HG03378 (cell line): Measurements from ENCODE around the gene MTX2.
A peak's percentile ranks its signal among the peaks of the same experiment; 100 is the strongest.
"Not testable (repeated sequence)": the region's sequence is repeated elsewhere in the genome, so short reads cannot be mapped to it uniquely, and the experiment has no call there.

Experiments used
- ATAC-seq: cut with Tn5 transposase; IDR thresholded peaks from one replicate; pipeline ENCODE4 v1.9.1; 2021; ENCODE audit warnings: mild to moderate bottlenecking, moderate library complexity; ENCODE audit not compliant: unreplicated experiment

The MTX2 gene

DNA sequence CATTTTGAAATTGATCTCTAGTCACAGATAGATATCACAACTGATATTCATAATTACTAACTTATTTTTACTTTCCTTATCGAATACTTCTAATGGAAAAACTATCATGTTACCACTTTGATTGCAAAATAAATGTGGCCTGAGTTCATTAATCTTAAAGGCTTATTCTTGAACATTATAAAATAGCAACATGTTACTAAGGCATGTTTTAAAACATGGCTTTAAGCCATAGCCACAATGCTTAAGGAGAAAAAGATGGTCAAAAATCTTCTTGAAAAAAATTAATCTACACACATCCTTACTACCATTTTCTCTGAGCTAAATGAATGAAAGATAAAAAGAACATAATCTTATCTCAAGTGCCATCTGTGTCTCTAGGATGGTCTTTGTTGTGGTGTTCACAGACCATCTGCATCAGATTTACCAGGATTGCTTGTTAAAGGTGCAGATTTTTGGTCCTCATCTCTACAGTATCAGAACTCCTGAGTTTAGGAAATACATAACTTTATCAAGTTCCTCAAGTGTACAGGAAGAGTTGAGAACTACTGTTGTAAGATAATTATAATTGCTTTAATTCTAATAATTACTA lies 15.3 kb downstream of the MTX2 start:
- no peak for ATAC-seq

DNA sequence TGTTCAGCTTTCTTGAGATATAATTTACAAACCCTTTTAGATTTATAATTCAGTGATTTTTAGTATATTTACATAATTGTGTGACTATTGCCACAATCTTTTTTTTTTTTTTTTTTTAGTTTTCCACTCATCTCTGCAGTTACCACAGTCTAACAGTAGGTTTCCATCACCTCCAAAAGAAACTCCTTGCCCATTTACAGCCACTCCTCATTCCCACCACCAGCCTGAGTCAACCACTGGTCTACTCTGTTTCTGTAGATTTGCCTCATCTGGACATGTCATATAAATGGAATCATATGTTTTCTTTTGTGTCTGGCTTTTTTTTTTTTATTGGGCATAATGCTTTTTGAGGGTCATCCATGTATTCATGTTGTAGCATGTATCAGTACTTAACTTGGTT lies 16.1 kb downstream of the MTX2 start:
- no peak for ATAC-seq

DNA sequence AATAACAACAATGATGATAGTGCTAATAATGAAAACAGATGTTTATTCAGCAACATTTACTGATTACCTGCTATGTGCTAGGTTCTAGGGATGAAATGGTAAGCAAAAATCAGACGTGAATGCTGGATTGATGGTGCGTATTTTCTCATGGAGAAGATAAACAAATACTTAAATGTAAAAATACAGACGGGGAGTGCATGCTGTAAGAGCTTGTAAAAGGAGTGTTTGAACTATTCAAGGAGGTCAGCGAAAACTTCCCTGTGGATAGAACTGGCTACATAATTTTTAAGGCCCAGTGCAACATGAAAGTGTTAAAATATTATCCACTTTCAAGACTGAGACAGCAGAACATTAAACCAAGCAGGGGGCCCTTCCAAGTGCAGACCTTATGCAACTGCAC lies 22.1 kb downstream of the MTX2 start:
- ATAC-seq = no peak

DNA sequence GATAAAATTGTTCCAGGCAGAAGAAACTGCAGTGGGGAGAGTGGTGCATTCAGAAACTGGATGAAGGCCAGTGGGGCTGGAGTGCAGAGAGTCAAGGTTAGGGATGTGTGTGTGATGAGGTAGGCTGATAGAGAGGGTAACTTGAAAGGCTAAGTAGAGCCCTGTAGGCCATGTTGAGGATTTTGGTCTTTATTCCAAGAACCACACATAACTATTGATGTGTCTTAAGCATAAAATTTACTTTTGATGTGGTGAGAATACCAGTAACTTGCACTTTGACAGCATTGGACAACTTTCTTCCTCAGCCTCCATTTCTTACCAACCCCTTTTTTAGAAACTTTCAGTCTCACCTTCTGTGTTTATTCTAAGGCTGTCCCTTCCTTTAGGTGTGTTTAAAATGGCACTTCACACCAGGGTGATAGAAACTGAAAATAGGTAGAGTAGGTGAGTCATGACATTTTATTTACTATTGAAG lies 22.6 kb downstream of the MTX2 start:
- ATAC-seq = peak; percentile 87

DNA sequence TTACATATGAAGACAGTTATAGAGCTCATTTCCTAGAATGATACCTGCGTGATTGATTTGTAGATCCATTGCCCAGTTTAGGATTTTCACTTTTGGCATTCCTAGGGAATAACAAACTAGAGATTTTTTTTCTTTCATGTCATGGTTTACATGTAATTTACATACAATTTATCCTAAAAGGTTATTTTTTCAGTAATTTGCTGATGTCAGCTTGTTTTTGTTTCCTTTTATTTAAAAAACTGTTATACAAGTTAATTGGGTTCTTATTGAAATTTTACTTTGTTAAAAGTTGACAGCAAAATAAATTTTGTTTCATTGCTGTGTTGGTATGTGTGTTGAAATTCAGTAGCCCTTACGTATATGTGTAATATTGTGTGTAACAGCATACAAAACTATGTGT lies 23.4 kb downstream of the MTX2 start:
- ATAC-seq = no peak

DNA sequence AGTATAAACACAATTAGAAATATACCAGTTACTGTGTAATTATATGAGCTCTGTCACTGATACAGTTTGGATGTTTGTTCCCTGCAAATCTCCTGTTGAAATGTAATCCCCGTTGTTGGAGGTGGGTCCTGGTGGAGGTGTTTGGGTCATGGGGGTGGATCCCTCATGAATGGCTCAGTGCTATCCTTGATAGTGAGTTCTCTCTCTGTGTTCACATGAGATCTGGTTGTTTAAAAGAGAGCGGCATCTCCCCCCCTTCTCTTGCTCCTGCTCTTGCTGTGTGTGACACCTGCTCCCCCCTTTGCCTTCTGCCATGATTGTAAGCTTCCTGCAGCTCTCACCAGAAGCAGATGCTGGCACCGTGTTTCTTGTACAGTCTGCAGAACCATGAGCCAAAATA lies 24.1 kb downstream of the MTX2 start:
- ATAC-seq = no peak

DNA sequence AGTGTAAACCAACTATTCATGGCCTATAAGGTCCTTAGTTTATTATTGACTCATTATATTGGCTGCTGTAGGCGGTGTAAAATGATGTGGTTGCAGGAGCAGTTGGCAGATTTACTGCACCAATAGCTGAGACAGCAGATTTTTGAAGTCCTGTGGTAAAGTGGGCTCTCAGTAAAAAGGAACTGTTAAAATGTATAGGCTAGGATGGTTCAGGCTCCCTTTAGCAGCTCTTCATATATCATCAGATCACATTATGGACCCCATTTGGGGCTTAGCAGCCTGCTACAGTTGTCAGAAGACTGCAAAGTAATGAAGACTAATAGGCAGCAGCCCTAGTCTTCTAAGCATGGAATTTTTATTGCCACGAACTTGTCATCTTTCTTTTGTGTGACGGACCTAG lies 27.8 kb downstream of the MTX2 start:
- ATAC-seq = no peak

DNA sequence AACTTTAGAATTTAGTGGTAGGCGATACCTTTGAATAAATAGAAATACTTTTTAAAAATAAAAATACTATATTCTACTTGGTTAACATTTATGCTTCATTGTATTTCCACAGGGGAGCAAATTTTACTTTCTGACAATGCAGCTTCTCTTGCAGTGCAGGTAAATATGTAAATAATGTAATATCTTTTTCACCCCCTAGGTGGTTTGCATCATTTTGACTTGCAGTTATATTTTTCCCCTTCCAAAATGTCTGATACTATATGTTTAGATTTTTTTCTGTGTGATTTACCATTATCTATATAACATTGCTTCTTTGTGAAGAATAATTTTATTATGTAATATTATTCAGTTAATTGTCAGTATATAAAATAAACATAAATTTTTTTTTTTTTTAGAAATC lies 28.5 kb downstream of the MTX2 start:
- ATAC-seq = no peak

DNA sequence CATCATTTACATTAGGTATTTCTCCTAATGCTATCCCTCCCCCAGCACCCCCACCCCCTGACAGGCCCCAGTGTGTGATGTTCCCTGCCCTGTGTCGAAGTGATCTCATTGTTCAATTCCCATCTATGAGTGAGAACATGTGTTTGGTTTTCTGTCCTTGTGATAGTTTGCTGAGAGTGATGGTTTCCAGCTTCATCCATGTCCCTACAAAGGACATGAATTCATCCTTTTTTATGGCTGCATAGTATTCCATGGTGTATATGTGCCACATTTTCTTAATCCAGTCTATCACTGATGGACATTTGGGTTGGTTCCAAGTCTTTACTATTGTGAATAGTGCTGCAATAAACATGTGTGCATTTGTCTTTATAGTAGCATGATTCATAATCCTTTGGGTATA lies 36.8 kb downstream of the MTX2 start:
- not testable (repeated sequence) for ATAC-seq

DNA sequence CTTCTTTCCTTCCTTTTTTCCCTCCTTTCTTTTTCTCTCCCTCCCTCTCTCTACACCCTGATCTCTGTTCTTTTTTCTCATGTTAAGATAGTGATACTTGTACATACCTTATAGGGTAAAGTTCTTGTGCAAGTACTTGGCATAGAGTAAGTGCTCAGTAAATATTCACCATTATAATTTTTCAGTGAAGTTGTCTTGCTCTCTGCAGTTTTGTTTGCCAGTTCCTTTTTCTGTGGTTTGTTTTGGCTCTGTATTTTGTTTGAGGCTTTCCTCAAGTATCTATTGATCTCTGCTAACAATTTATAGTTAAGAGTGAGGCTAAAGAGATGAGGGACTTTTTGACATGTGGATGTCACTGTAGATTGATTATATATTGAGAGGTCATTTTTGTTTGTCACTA lies 48.0 kb downstream of the MTX2 start:
- no peak for ATAC-seq

DNA sequence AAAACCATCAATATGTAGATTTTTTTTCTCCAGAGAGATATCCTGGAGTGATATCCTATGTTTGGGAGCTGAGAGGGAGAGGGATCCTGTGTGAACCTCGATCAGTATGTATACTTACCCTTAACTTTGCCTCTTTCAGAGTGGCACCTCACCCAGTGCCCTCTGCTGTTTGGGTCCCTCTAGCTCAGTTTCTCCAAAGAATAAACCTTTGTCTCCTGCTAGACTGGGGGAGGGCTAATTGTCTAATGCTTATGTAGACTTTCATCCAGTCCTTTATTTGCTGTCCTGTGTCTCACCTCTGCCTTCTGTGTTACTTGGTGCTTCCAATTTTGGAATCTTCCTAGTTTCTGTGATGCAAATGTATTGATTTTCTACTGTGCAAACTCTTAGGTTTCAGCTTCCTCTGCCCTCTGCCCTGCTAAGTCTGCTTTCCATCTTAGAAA lies 48.4 kb downstream of the MTX2 start:
- ATAC-seq = no peak

DNA sequence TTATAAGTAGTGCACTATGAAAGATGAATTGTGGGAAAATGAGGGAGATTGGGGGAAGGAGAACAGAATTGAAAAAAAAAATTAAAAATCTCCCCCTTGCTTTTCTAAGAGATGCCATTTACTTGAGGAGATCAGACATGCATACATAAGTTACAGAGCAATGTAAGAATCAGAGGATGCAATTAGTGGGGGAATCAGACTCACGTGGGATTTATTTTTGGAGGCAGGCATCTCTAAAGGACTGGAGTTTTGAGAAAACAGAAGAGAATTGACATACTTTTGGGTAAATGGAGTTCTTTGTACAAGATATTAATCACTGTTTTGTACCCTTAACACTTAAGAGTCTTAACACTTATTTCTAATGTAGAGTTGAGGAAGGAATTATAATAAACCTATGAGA lies 52.7 kb downstream of the MTX2 start:
- no peak for ATAC-seq

DNA sequence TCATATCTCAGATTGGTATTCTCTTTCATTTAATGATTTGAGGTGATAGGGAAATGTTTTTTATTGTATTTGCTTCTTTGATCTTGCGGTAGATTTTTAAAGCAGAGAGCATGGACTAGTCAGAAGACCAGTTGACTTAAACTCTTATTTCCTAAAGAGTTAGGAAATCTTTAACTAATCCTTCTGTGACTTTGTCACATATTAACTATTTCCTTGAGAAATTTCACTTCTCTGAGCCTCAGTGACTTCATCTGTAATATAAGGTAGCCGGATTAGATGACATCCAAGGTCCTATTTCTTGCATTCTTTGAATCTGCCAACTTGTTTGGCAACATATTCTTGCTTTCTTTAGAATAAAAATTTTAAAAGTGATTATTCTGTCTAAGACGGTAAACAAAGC lies 55.6 kb downstream of the MTX2 start:
- ATAC-seq = no peak

DNA sequence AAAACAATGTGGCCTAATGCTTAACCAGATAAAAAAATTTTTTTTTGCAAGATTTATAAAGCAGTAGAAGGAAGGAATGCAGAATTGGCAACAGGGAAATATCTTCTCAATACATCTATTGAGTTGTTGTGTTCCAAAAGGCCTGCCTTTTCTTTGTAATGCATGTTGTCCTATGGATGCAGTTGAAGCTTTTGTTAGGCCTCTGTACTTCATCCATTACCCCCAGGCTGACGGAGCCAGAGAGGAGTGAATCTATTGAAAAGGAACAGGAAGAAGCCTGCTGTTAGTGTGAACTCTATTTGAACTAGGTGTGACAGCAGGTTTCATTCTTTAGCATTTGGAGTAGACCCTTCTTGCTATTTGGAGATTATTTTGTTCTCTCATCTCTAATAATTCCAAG lies 56.5 kb downstream of the MTX2 start:
- no peak for ATAC-seq

DNA sequence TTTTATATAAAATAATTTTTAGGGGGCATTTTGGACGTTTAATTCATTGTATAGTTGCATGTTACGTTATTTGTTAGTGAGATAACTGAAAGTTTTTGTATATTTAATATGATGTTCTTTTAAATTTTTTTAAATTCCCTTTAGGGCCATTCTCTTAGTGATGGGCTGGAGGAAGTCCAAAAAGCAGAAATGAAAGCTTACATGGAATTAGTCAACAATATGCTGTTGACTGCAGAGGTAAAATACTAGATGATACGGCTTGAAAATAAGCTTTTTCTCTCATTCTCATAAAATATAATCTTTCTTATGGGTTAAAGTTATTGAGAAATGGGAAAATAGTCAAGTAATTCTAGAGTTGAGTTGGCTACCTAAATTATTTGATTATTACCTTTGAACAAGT lies 58.9 kb downstream of the MTX2 start:
- no peak for ATAC-seq

DNA sequence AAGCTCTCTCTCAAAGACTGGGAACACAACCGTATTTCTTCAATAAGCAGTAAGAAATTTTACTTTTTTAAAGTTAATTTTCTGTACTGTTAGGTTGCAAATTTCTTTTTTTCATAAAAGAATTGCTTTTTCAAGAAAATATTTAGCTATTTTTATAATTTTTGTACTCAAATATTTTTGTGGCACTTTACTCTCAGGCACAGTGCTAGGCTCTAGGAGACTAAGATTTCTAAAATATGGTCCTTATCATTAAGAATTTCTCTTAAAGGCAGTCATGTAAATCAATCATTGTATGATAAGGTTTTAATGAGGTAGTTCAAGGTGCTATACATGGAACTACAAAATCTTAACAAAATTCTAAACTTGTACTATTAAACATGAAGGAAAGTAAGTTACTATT lies 61.4 kb downstream of the MTX2 start:
- no peak for ATAC-seq

DNA sequence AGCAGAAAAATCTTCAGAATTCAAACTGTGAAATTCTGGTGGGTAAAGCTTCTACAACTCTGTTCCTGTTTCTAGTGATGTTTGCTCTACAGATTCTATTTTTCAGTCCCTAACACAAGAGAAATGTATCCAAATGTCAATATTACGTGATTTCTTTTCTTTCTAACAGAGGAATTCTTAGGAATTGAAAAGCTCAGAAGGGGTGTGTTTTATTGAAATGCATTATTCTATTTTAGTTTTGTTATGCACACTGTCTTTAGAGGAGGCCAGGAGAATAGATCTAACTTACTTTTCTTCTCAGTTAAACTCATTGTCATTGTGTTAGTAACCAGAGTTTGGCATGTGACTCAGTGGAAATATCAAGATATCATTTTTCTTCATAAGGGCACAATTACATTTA lies 62.4 kb downstream of the MTX2 start:
- no peak for ATAC-seq

DNA sequence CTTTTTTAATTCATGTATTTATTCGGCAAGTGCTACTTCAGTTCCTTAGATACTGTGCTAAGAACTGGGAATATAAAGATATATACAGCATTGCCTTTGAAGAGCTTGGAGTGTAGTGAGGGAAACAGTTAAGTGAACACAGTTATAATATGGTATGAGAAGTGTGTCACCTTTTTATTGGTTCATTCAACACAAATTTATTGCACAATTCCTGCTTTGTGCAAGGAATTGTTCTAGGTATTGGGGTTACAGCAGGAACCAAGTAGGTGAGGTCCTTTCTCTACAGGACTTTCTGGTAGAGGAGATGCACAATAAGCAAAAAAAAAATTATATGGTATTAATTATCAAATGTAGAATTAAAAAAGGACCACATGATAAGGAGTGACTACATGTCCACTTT lies 65.5 kb downstream of the MTX2 start:
- no peak for ATAC-seq

DNA sequence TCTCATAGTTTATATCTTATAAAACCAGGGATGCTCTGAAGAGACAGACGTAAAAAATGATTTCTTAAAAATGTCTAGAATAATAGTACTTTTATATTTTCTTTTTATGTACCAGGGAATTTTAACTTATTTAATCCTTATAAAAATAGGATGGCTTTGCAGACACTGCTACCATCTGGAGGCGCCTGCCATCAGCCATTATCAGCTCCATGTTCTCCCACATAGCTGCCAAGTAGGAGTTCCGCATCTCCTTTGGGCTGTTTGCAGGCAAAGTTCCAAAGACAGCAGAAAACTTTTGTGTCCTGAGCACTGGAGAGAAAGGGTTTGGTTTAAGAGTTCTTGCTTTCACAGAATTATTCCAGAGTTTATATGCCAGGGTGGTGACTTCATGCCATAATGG lies 69.2 kb downstream of the MTX2 start:
- no peak for ATAC-seq

DNA sequence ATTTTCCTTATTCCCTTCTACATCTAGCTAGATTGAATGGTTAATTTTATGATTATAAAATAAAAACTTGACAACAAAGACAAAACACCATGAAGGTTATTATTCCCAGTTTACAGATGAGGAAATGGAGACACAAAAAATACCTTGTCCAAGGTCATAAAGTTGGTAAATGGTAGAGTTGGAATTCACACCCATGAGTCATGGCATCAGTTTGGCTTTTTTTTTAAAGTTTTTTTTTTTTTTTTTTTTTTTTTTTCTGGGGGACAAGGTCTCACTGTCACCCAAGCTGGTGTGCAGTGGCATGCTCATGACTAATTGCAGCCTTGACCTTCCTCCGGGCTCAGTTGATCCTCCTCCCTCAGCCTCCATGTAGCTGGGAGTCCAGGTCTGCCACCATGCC lies 70.0 kb downstream of the MTX2 start:
- no peak for ATAC-seq

DNA sequence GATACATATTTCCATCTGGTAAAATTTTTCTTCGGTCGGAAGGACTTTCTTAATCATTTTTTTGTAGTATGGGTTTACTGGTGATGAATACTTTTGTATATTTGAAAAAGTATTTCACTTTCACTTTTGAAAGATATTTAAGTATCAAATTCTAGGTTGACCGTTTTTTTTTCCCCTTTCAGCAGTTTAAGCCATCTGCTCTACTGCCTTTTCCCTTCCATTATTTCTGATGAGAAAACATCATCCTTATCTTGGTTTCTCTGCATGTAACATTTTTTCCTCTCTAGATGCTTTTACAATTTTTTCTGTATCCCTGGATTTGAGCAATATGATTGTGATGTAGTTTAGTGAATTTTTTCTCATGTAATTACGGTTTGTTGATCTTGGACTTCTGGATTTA lies 87.0 kb downstream of the MTX2 start:
- ATAC-seq = no peak

DNA sequence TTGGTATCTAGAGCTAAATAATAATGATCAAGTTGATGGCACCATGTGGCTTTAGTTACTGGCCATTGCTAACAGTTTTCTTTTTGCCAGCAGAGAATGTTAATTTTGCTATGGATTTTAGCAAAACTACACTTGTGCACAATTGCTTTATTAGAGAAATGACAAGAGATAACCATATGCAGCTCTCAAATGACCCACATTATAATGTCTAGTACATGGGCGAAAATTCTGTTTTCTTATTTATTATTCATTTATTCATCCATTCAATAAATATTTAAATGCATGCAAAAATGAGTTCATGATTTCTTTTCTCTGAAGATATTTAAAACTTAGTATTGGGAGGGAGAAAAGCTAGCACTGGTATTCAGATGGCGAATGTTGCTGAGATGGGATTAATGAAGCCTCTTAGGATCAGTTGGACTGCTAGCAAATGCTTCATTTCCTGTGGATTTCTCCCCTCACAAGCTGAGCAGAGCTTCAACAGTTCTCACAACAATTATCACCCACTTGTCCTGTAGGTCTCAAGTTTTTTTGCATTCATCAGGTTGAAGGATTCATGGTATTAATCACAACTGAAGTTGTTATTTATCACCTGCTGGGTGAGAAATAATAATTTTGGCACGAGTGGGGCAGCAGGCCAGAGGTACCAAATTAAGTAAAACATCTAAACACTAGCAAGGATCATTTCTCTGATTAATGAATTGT lies 95.2 kb downstream of the MTX2 start:
- no peak for ATAC-seq

DNA sequence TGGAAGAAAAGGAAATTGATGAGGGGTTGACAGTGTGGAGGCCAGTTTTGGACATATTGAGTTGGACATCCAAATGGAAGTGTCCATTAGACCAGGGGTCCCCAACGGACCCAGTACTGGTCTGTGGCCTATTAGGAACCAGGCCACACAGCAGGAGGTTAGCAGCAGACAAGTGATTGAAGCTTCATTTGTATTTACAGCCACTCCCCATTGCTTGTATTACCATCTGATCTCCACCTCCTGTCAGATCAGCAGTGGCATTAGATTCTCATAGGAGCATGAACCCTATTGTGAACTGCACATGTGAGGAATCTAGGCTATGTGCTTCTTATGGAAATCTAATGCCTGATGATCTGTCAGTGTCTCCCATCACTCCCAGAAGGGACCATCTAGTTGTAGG lies 99.1 kb downstream of the MTX2 start:
- no peak for ATAC-seq
